PFSK-1 (cell line): ENCODE measurements around the gene COQ7.
A peak's percentile ranks its signal among the peaks of the same experiment; 100 is the strongest.

ENCODE experiments used
- FOXP2 ChIP-seq: optimal IDR thresholded peaks from 2 replicates; pipeline ENCODE3; 2011; ENCODE audit warnings: borderline replicate concordance, control low read depth, inconsistent platforms; ENCODE audit not compliant: insufficient read depth; ENCODE audit errors: extremely low read length, extremely low read depth
- POLR2AphosphoS5 ChIP-seq: IDR thresholded peaks from 2 replicates; pipeline ENCODE4 v1.6.1; 2012; ENCODE audit warnings: low read depth, mild to moderate bottlenecking, control low read depth, low read length, moderate library complexity
- REST ChIP-seq, 2 experiments: IDR thresholded peaks; 2 replicates each; pipeline versions ENCODE4 v1.6.1 to v1.8.0; 2011 to 2012; ENCODE audit warnings: low read depth in 2 of 2, low read length in 2 of 2, control low read depth in 1 of 2, inconsistent platforms in 1 of 2, mild to moderate bottlenecking in 1 of 2, moderate library complexity in 1 of 2; ENCODE audit not compliant: insufficient read depth in 1 of 2
- SIN3A ChIP-seq: IDR thresholded peaks from 2 replicates; pipeline ENCODE4 v1.6.1; 2012; ENCODE audit warnings: mild to moderate bottlenecking, low read length, moderate library complexity, borderline replicate concordance; ENCODE audit not compliant: insufficient read depth
- TAF1 ChIP-seq: IDR thresholded peaks from 2 replicates; pipeline ENCODE4 v1.6.1; 2012; ENCODE audit warnings: low read length, control low read depth, borderline replicate concordance; ENCODE audit not compliant: insufficient read depth

COQ7 gene

DNA sequence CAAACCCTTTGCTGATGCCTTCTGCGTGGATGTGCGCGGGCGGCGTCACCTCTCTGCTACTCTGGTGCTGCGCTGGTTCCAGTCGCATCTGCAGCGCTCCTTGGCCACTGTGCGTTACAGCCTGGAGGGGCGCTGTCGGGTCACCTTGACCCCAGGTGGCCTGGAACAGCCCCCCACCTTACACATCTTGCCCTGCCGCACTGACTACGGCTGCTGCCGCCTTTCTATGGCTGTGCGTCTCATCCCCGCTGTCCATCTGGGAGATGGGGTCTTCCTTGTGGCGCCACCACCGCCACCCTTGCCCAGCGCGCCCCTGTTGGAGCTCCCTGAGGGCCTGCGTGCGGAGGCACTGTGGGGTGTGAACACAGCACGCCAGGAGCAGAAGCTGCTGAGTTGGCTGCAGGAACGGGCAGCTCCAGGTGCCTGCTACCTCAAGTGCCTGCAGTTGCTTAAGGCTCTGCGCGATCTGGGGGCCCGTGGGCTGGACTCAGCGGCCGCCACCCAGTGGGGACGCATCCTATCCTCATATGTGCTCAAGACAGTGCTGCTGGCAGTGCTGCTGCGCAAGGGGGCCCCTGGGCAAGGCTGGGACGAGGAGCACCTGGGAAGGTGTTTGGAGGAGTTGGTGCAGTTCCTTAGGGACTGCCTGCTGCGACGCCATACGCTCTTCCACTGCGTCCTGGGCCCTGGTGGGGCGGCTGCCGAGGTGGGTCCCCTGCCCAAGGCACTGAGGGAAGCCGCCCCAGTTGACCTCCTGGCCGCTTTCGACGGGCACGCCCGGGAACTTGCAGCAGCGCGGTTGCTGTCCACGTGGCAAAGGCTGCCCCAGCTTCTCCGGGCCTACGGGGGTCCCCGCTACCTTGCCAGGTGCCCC lies 48.0 kb downstream of the COQ7 start:
- TF ChIP-seq TAF1 (no peak), SIN3A (no peak), POLR2AphosphoS5 (no peak), REST (IDR thresholded peaks at IDR 0.05; ENCODE audit: insufficient read depth in 1 of 2, low read depth in 2 of 2, low read length in 2 of 2) (no peak), FOXP2 (no peak)

- TF ChIP-seq REST (IDR thresholded peaks at IDR 0.05; ENCODE audit: insufficient read depth in 1 of 2, low read depth in 2 of 2, low read length in 2 of 2) (no peak), POLR2AphosphoS5 (peak; percentile 36; the same call in 1 of the 2 replicates)
These were observed 49.5 kb downstream of the COQ7 start for GRCh38 chr16:19116711-19117449.

DNA sequence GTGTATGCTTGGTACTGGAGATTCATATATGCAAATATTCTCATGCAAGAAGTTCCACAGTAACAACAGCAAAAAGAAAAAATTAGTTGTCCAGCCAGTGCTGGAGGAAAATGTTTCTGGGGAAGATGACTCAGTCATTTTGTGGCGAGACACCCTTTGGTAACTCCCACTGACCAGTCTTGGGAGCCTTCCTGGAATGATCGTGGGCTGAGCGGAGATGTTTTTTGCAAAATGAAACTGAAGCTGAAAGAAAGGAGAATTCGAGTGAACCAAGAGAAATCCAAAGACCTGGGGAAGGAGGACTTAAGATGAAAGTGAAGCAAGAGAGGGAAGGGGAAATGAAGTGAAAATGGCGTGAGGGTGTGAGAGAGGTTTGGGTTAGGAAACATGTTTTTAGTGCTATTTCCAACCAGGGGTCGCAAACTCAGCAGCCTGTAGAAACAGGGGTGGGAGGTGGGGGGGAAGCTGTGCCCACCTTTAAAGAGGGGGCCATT lies 51.6 kb downstream of the COQ7 start:
- no peak for TF ChIP-seq REST (IDR thresholded peaks at IDR 0.05; ENCODE audit: insufficient read depth in 1 of 2, low read depth in 2 of 2, low read length in 2 of 2)
- TF ChIP-seq SIN3A, result no peak; the same call in 1 of the 2 replicates
- no peak for TF ChIP-seq TAF1
- no peak for TF ChIP-seq FOXP2
- TF ChIP-seq POLR2AphosphoS5, result no peak

GRCh38 chr16:19119564-19119963 lies 52.1 kb downstream of the COQ7 start:
- TF ChIP-seq SIN3A (peak; percentile 10; the same call in 1 of the 2 replicates), POLR2AphosphoS5 (0 out of 2 replicates have a peak, but pooled peaks have one; percentile 13), REST (IDR thresholded peaks at IDR 0.05; ENCODE audit: insufficient read depth in 1 of 2, low read depth in 2 of 2, low read length in 2 of 2) (no peak), FOXP2 (no peak), TAF1 (no peak)
